Ovary (tissue), 9 donors: ENCODE results near the gene DOCK2. TPM values are rescaled to one million over a fixed set of nuclear protein-coding genes. Genes with fewer than 3 reads are reported as not detected.

Experiments used
- DNase-seq, 5 donors: peaks; one replicate each; pipeline ENCODE4 v3.0.0-alpha.2; 2019 to 2020
- H3K27ac ChIP-seq, 2 donors: fragments of 200-600 bp; one replicate each; pipeline versions ENCODE4 v1.5.1 to v1.8.0; 2019 to 2022
- H3K27me3 ChIP-seq: fragments of 200-600 bp; one replicate; pipeline ENCODE4 v1.8.0; 2022
- H3K36me3 ChIP-seq: fragments of 200-600 bp; sonication (generic); one replicate; pipeline ENCODE4 v1.5.1; 2019
- H3K4me1 ChIP-seq: one replicate; pipeline ENCODE4 v1.8.1; 2013; ENCODE audit warnings: mild to moderate bottlenecking, moderate library complexity; ENCODE audit not compliant: insufficient read depth
- H3K4me3 ChIP-seq: fragments of 200-600 bp; sonication (generic); one replicate; pipeline ENCODE4 v1.5.1; 2017
- H3K9me3 ChIP-seq, 2 donors: fragments of 200-600 bp in 1 of 2; sonication (generic) in 1 of 2; one replicate each; pipeline versions ENCODE4 v1.5.1 to v1.8.1; 2013 to 2019; ENCODE audit warnings: mild to moderate bottlenecking in 1 of 2, moderate library complexity in 1 of 2
- CTCF ChIP-seq, 3 donors: fragments of 450-650 bp in 2 of 3; fragments of 200-600 bp in 1 of 3; IDR thresholded peaks; one replicate each; pipeline versions ENCODE4 v1.5.1 to v1.8.0; 2016 to 2022; ENCODE audit warnings: antibody characterized with exemption in 3 of 3, mild to moderate bottlenecking in 1 of 3
- EP300 ChIP-seq: sonication (generic); formaldehyde crosslinking; IDR thresholded peaks from one replicate; pipeline ENCODE4 v1.6.1; 2017; ENCODE audit warnings: antibody characterized with exemption
- POLR2A ChIP-seq: fragments of 450-650 bp; IDR thresholded peaks from one replicate; pipeline ENCODE4 v1.6.1; 2017; ENCODE audit warnings: antibody characterized with exemption, mild to moderate bottlenecking, moderate library complexity
- WGBS, 3 donors: extraction: QIAGEN DNeasy Blood & Tissue Kit in 1 of 3; methylation state at CpG; one replicate each; pipeline versions ENCODE4 v1.1.5 to v1.1.7; 2013 to 2017; 5-methylcytosine and 5-hydroxymethylcytosine counted together
- intact Hi-C, 4 donors: fragments of 100-400 bp; cut with DNase I; formaldehyde crosslinking; loops; one replicate each; pipeline versions ENCODE4 v1.11.0 to v1.15.1; 2022 to 2023
- polyA plus RNA-seq, 2 donors: library from polyadenylated mRNA; stranded (reverse); fragments of 200-250 nt in 1 of 2; fragments of 350-450 nt in 1 of 2; fragmentation: Illumina TruSeq in 1 of 2; extraction: RNeasy Lipid Tissue Mini Kit (QIAGEN cat#74804) in 1 of 2; gene quantifications; one replicate each; pipeline ENCODE4 v1.2.3, GENCODE V29; 2013 to 2014
- total RNA-seq, 7 donors: library from RNA; depleted of rRNA in 2 of 7; stranded (reverse); fragments of >200 nt in 2 of 7; fragmentation: NEBNext Ultra II Directional in 3 of 7; extraction: Animal tissue kit (Norgen Biotek cat#: 25700) in 3 of 7; gene quantifications; one replicate each; pipeline versions ENCODE4 v1.1.0 to v1.2.4, GENCODE V29; 2016 to 2023
- donor health status: DM: no; HTN: no; CAD: no; lungs with moderate emphysema.
- donor health status: DM: no; HTN: no; CAD: no.
- donor health status: Bipolar disorder and iron deficiency.
- donor health status: DM: yes; HTN: yes; CAD: no.
- donor health status: DM: no; HTN: no; CAD: no.
- donor health status: DM: yes; HTN: yes; CAD: no.

DOCK2 gene
- total and polyA plus RNA-seq, 9 donors, result 1.3 to 10.2 (median 5.4) TPM

- H3K4me1 ChIP-seq, result no peaks in the 10 kb centered on the region
- no peak for TF ChIP-seq EP300
- no peak for TF ChIP-seq POLR2A
- H3K9me3 ChIP-seq, result no peaks in the 10 kb centered on the region
- WGBS, 3 donors, result 24 to 43% (median 34%) methylated on average over 2 of the region's 2 CpGs
- no peaks in the 10 kb centered on the region for H3K36me3 ChIP-seq
- H3K27me3 ChIP-seq, result no peaks in the 10 kb centered on the region
- no peak overlapping the region for H3K27ac ChIP-seq
- intact Hi-C loops, result no loop called here
- no peak overlapping the region for H3K4me3 ChIP-seq
- DNase-seq, result no peak
Measured at GRCh38 chr5:169870211-169870610, 233.1 kb downstream of the DOCK2 start.

- H3K27me3 ChIP-seq, result no peaks in the 10 kb centered on the region
- intact Hi-C loops, result no loop called here
- no peaks in the 10 kb centered on the region for H3K9me3 ChIP-seq
- H3K4me1 ChIP-seq, result no peaks in the 10 kb centered on the region
- no peak overlapping the region for H3K4me3 ChIP-seq
- DNase-seq, result no peak
- TF ChIP-seq CTCF (IDR thresholded peaks at IDR 0.05) (no peak), POLR2A (no peak), EP300 (no peak)
- no peaks in the 10 kb centered on the region for H3K36me3 ChIP-seq
- no peak overlapping the region for H3K27ac ChIP-seq
- 67 to 92% (median 84%) methylated on average over 5 of the region's 5 CpGs for WGBS, 3 donors
Measured at GRCh38 chr5:169871826-169872490, 234.9 kb downstream of the DOCK2 start.

GRCh38 chr5:169873642-169874041 is 236.6 kb downstream of the DOCK2 start:
- WGBS, 3 donors, result 12 to 20% (median 12%) methylated on average over 5 of the region's 5 CpGs
- no peaks in the 10 kb centered on the region for H3K27me3 ChIP-seq
- peak in 3 of 5 donors; percentile 21 to 52 (median 26) for DNase-seq

GRCh38 chr5:169874621-169875020 is 237.5 kb downstream of the DOCK2 start:
- 79 to 89% (median 80%) methylated on average over 4 of the region's 4 CpGs for WGBS, 3 donors
- no peak for TF ChIP-seq CTCF (IDR thresholded peaks at IDR 0.05)
- no peak for TF ChIP-seq EP300
- no peak for TF ChIP-seq POLR2A
- Histone ChIP-seq H3K4me1 (no peaks in the 10 kb centered on the region), H3K4me3 (no peak overlapping the region), H3K36me3 (no peaks in the 10 kb centered on the region), H3K9me3 (no peaks in the 10 kb centered on the region), H3K27ac (no peak overlapping the region), H3K27me3 (no peaks in the 10 kb centered on the region)
- intact Hi-C loops, result no loop called here
- no peak for DNase-seq

More at GRCh38 chr5:169873642-169874041, 236.6 kb downstream of the DOCK2 start:
- Histone ChIP-seq H3K27ac (no peak overlapping the region), H3K36me3 (no peaks in the 10 kb centered on the region), H3K9me3 (no peaks in the 10 kb centered on the region), H3K4me1 (no peaks in the 10 kb centered on the region), H3K4me3 (no peak overlapping the region)
- intact Hi-C loops, result no loop called here
- TF ChIP-seq CTCF (IDR thresholded peaks at IDR 0.05) (no peak), POLR2A (no peak), EP300 (no peak)

- Histone ChIP-seq H3K36me3 (no peaks in the 10 kb centered on the region), H3K27me3 (no peaks in the 10 kb centered on the region), H3K4me1 (no peaks in the 10 kb centered on the region), H3K9me3 (no peaks in the 10 kb centered on the region), H3K27ac (no peak overlapping the region), H3K4me3 (no peak overlapping the region)
- intact Hi-C loops, result no loop called here
- peak in 1 of 5 donors; percentile 33 for DNase-seq
- TF ChIP-seq EP300, result no peak
- 87 to 92% (median 91%) methylated on average over 8 of the region's 8 CpGs for WGBS, 3 donors
Measured at GRCh38 chr5:169875091-169875728, 238.1 kb downstream of the DOCK2 start.
